Fibroblast of pulmonary artery (primary cell): ENCODE results near the gene MYOF.
A peak's percentile ranks its signal among the peaks of the same experiment; 100 is the strongest.

Experiments
- DNase-seq: peaks from one replicate; pipeline ENCODE4 v3.0.0-alpha.2; 2010; ENCODE audit warnings: low read depth
- H3K4me3 ChIP-seq: replicated peaks from 2 replicates; pipeline ENCODE4 v1.5.1; 2011; ENCODE audit warnings: low read depth, mild to moderate bottlenecking, control low read depth, low read length, moderate library complexity
- CTCF ChIP-seq: IDR thresholded peaks from 2 replicates; pipeline ENCODE4 v1.5.1; 2011; ENCODE audit warnings: mild to moderate bottlenecking, control low read depth, low read length, inconsistent platforms; ENCODE audit errors: missing control alignments

MYOF gene

GRCh38 chr10:93495654-93496321 is 13.7 kb upstream of the MYOF start:
- TF ChIP-seq CTCF = no peak
- no peak for DNase-seq
- H3K4me3 ChIP-seq = peak overlapping the region; percentile 75

- DNase-seq = no peak
- no peak for TF ChIP-seq CTCF
- H3K4me3 ChIP-seq = no peak overlapping the region
These were observed 12.4 kb upstream of the MYOF start for GRCh38 chr10:93494494-93494893.

GRCh38 chr10:93493162-93493561 is 11.0 kb upstream of the MYOF start:
- DNase-seq = no peak
- TF ChIP-seq CTCF = no peak

GRCh38 chr10:93491602-93492121 is 9.5 kb upstream of the MYOF start:
- DNase-seq = no peak
- H3K4me3 ChIP-seq = no peak overlapping the region
- no peak for TF ChIP-seq CTCF

More at GRCh38 chr10:93493162-93493561, 11.0 kb upstream of the MYOF start:
- no peak overlapping the region for H3K4me3 ChIP-seq

- H3K4me3 ChIP-seq = no peak overlapping the region
- no peak for DNase-seq
- TF ChIP-seq CTCF = no peak
These were observed 6.9 kb upstream of the MYOF start for GRCh38 chr10:93488956-93489528.

- DNase-seq = no peak
- no peak for TF ChIP-seq CTCF
- no peak overlapping the region for H3K4me3 ChIP-seq
These were observed 3.6 kb upstream of the MYOF start for GRCh38 chr10:93485690-93486089.
